Hematopoietic multipotent progenitor cell treated with erythropoietin and hydrocortisone succinate and interleukin-3 and kit ligand, for 15 days (in vitro differentiated cells): ENCODE results near the gene KCNH6.

Experiments used
- DNase-seq: peaks from one replicate; pipeline ENCODE4 v3.0.0-alpha.2; 2015; ENCODE audit warnings: low spot score

Gene KCNH6

GRCh38 chr17:63512896-63513644 is 10.1 kb upstream of the KCNH6 start:
- no peak for DNase-seq

- no peak for DNase-seq
These were observed 8.7 kb upstream of the KCNH6 start for GRCh38 chr17:63514477-63514876.

- DNase-seq: no peak
These were observed 8.2 kb upstream of the KCNH6 start for GRCh38 chr17:63514974-63515373.

- no peak for DNase-seq
These were observed 7.7 kb upstream of the KCNH6 start for GRCh38 chr17:63515426-63515825.

GRCh38 chr17:63516910-63517824 is 6.0 kb upstream of the KCNH6 start:
- no peak for DNase-seq

- DNase-seq: no peak
These were observed 5.2 kb upstream of the KCNH6 start for GRCh38 chr17:63517825-63518534.

- DNase-seq: no peak
These were observed 3.9 kb upstream of the KCNH6 start for GRCh38 chr17:63519116-63519881.

GRCh38 chr17:63519972-63520882 is 2.9 kb upstream of the KCNH6 start:
- no peak for DNase-seq

- DNase-seq: no peak
These were observed 893 bp downstream of the KCNH6 start for GRCh38 chr17:63524051-63524450.

- no peak for DNase-seq
These were observed 2.2 kb downstream of the KCNH6 start for GRCh38 chr17:63525190-63525946.

- DNase-seq: no peak
These were observed 3.7 kb downstream of the KCNH6 start for GRCh38 chr17:63526861-63527260.

- no peak for DNase-seq
These were observed 5.0 kb downstream of the KCNH6 start for GRCh38 chr17:63528183-63528582.

- peak; percentile 36 for DNase-seq
These were observed 6.8 kb downstream of the KCNH6 start for GRCh38 chr17:63529711-63530556.

- no peak for DNase-seq
These were observed 7.4 kb downstream of the KCNH6 start for GRCh38 chr17:63530557-63531021.

- DNase-seq: no peak
These were observed 8.1 kb downstream of the KCNH6 start for GRCh38 chr17:63531022-63531965.

GRCh38 chr17:63533433-63534077 is 10.4 kb downstream of the KCNH6 start:
- DNase-seq: no peak

- no peak for DNase-seq
These were observed 11.0 kb downstream of the KCNH6 start for GRCh38 chr17:63534078-63534570.
